ENCODE results near the gene HHIP. TPM values are rescaled to one million over a fixed set of nuclear protein-coding genes. Genes with fewer than 3 reads are reported as not detected.

HHIP gene
- polyA plus RNA-seq, 2 donors = not detected

- no peaks in the 10 kb centered on the region for H3K36me3 ChIP-seq (ENCODE audit: control insufficient read depth in 2 of 2, insufficient read depth in 2 of 2, low read length in 1 of 2)
- no peaks in the 10 kb centered on the region for H3K27me3 ChIP-seq (ENCODE audit: control insufficient read depth in 1 of 2, insufficient read depth in 2 of 2, low read length in 2 of 2)
- no peak overlapping the region for H3K4me3 ChIP-seq (ENCODE audit: low read depth in 1 of 2, low read length in 2 of 2)
- H3K4me1 ChIP-seq (ENCODE audit: control insufficient read depth in 2 of 2, insufficient read depth in 2 of 2, low read length in 1 of 2) = no peaks in the 10 kb centered on the region
- no peak overlapping the region for H3K27ac ChIP-seq (ENCODE audit: low read depth in 2 of 2, low read length in 1 of 2)
- H3K9me3 ChIP-seq (ENCODE audit: control insufficient read depth in 2 of 2, insufficient read depth in 1 of 2, low read depth in 1 of 2, low read length in 1 of 2) = no peaks in the 10 kb centered on the region
- 78 to 83% methylated on average over 6 of the region's 6 CpGs for WGBS, 2 donors
Measured at GRCh38 chr4:144634978-144635747, 10.8 kb upstream of the HHIP start.

- no peaks in the 10 kb centered on the region for H3K36me3 ChIP-seq (ENCODE audit: control insufficient read depth in 2 of 2, insufficient read depth in 2 of 2, low read length in 1 of 2)
- 54 to 60% methylated on average over 12 of the region's 12 CpGs for WGBS, 2 donors
- H3K4me1 ChIP-seq (ENCODE audit: control insufficient read depth in 2 of 2, insufficient read depth in 2 of 2, low read length in 1 of 2) = peaks cover 0 to 4% of the 10 kb centered on the region in 2 donors
- H3K4me3 ChIP-seq (ENCODE audit: low read depth in 1 of 2, low read length in 2 of 2) = no peak overlapping the region
- peaks cover 0 to 5% of the 10 kb centered on the region in 2 donors for H3K27me3 ChIP-seq (ENCODE audit: control insufficient read depth in 1 of 2, insufficient read depth in 2 of 2, low read length in 2 of 2)
- no peaks in the 10 kb centered on the region for H3K9me3 ChIP-seq (ENCODE audit: control insufficient read depth in 2 of 2, insufficient read depth in 1 of 2, low read depth in 1 of 2, low read length in 1 of 2)
- H3K27ac ChIP-seq (ENCODE audit: low read depth in 2 of 2, low read length in 1 of 2) = no peak overlapping the region
Measured at GRCh38 chr4:144644368-144645101, 1.4 kb upstream of the HHIP start.

DNA sequence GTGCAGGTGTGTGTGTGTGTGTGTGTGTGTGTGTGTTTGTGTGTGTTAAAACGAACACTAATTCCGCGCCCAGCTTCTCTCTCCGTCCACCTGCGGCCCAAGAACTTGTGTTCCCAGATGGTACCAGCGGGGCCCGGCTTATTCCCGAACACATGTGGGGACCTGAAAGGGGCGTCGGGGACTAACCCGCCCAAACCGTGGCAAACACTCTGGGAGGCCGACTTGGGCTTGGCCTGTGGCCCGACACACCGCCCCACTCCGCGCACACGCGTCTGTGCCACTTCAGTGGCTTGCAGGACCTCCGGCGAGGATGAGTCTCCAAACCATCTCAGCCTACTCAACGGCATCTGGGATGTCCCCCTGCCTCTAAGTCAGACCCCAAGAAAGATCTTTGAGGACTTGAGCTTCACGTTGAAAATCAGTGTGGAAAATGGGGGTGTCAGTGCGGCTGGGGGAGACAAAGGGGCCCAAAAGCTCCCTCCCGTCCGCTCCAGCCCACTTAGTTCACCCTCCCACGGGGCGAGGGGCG is 790 bp upstream of the HHIP start:
- peaks cover 0 to 5% of the 10 kb centered on the region in 2 donors for H3K27me3 ChIP-seq (ENCODE audit: control insufficient read depth in 1 of 2, insufficient read depth in 2 of 2, low read length in 2 of 2)
- 22 to 24% methylated on average over 26 to 29 of the region's 29 CpGs for WGBS, 2 donors
- no peaks in the 10 kb centered on the region for H3K36me3 ChIP-seq (ENCODE audit: control insufficient read depth in 2 of 2, insufficient read depth in 2 of 2, low read length in 1 of 2)

DNA sequence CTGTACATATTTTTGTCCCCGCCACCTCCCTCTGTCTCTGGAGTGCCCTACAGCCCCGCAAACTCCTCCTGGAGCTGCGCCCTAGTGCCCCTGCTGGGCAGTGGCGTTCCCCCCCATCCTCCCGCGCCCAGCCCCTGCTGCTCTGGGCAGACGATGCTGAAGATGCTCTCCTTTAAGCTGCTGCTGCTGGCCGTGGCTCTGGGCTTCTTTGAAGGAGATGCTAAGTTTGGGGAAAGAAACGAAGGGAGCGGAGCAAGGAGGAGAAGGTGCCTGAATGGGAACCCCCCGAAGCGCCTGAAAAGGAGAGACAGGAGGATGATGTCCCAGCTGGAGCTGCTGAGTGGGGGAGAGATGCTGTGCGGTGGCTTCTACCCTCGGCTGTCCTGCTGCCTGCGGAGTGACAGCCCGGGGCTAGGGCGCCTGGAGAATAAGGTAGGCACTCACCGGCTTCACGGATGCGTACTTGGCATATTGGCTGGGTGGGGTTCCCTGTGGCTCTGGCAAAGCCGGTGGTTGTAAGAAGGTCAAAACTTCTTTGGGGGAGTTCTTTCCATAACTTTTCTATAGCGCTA is 653 bp downstream of the HHIP start:
- Histone ChIP-seq H3K9me3 (ENCODE audit: control insufficient read depth in 2 of 2, insufficient read depth in 1 of 2, low read depth in 1 of 2, low read length in 1 of 2) (no peaks in the 10 kb centered on the region), H3K4me1 (ENCODE audit: control insufficient read depth in 2 of 2, insufficient read depth in 2 of 2, low read length in 1 of 2) (peaks cover 0 to 4% of the 10 kb centered on the region in 2 donors), H3K4me3 (ENCODE audit: low read depth in 1 of 2, low read length in 2 of 2) (peak overlapping the region in 1 of 2 donors; percentile 21), H3K27me3 (ENCODE audit: control insufficient read depth in 1 of 2, insufficient read depth in 2 of 2, low read length in 2 of 2) (peaks cover 0 to 5% of the 10 kb centered on the region in 2 donors), H3K27ac (ENCODE audit: low read depth in 2 of 2, low read length in 1 of 2) (no peak overlapping the region), H3K36me3 (ENCODE audit: control insufficient read depth in 2 of 2, insufficient read depth in 2 of 2, low read length in 1 of 2) (no peaks in the 10 kb centered on the region)
- WGBS, 2 donors = 2 to 3% methylated on average over 21 to 22 of the region's 22 CpGs

More for the DNA sequence above, 790 bp upstream of the HHIP start:
- no peaks in the 10 kb centered on the region for H3K9me3 ChIP-seq (ENCODE audit: control insufficient read depth in 2 of 2, insufficient read depth in 1 of 2, low read depth in 1 of 2, low read length in 1 of 2)
- H3K27ac ChIP-seq (ENCODE audit: low read depth in 2 of 2, low read length in 1 of 2) = no peak overlapping the region
- peaks cover 0 to 4% of the 10 kb centered on the region in 2 donors for H3K4me1 ChIP-seq (ENCODE audit: control insufficient read depth in 2 of 2, insufficient read depth in 2 of 2, low read length in 1 of 2)
- H3K4me3 ChIP-seq (ENCODE audit: low read depth in 1 of 2, low read length in 2 of 2) = peak overlapping the region in 1 of 2 donors; percentile 44

DNA sequence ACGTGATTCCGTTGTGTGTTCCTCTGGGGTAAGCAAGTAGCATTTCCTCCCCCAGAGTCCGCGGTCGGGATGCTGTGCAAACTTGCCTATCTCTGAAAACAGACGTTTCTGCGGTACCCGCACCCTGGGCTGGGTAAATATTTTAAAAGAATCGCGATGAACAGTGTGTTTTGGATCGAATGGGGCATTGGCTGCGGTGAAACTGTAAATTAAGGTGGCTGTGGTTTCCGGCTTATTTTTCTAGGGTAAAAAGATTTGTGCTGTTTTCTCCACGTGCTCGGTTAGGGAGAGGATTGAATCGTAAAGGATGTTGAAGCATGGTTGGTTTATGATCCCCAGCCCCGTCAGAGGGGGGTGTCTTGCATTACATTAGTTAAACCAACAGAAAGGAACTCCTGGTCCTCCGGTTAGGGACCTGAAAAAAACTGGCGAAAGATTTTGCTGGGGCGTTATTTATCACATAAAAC is 1.2 kb downstream of the HHIP start:
- H3K27ac ChIP-seq (ENCODE audit: low read depth in 2 of 2, low read length in 1 of 2) = no peak overlapping the region
- 3 to 5% methylated on average over 20 of the region's 20 CpGs for WGBS, 2 donors
- no peaks in the 10 kb centered on the region for H3K9me3 ChIP-seq (ENCODE audit: control insufficient read depth in 2 of 2, insufficient read depth in 1 of 2, low read depth in 1 of 2, low read length in 1 of 2)
- peaks cover 0 to 4% of the 10 kb centered on the region in 2 donors for H3K4me1 ChIP-seq (ENCODE audit: control insufficient read depth in 2 of 2, insufficient read depth in 2 of 2, low read length in 1 of 2)
- no peaks in the 10 kb centered on the region for H3K36me3 ChIP-seq (ENCODE audit: control insufficient read depth in 2 of 2, insufficient read depth in 2 of 2, low read length in 1 of 2)
- no peak overlapping the region for H3K4me3 ChIP-seq (ENCODE audit: low read depth in 1 of 2, low read length in 2 of 2)
- peaks cover 0 to 5% of the 10 kb centered on the region in 2 donors for H3K27me3 ChIP-seq (ENCODE audit: control insufficient read depth in 1 of 2, insufficient read depth in 2 of 2, low read length in 2 of 2)

- 27 to 35% methylated on average over 4 of the region's 4 CpGs for WGBS, 2 donors
- H3K27me3 ChIP-seq (ENCODE audit: control insufficient read depth in 1 of 2, insufficient read depth in 2 of 2, low read length in 2 of 2) = peaks cover 0 to 5% of the 10 kb centered on the region in 2 donors
- no peaks in the 10 kb centered on the region for H3K36me3 ChIP-seq (ENCODE audit: control insufficient read depth in 2 of 2, insufficient read depth in 2 of 2, low read length in 1 of 2)
- peaks cover 0 to 4% of the 10 kb centered on the region in 2 donors for H3K4me1 ChIP-seq (ENCODE audit: control insufficient read depth in 2 of 2, insufficient read depth in 2 of 2, low read length in 1 of 2)
- no peaks in the 10 kb centered on the region for H3K9me3 ChIP-seq (ENCODE audit: control insufficient read depth in 2 of 2, insufficient read depth in 1 of 2, low read depth in 1 of 2, low read length in 1 of 2)
- H3K4me3 ChIP-seq (ENCODE audit: low read depth in 1 of 2, low read length in 2 of 2) = no peak overlapping the region
- H3K27ac ChIP-seq (ENCODE audit: low read depth in 2 of 2, low read length in 1 of 2) = no peak overlapping the region
Measured at GRCh38 chr4:144647590-144647989, 1.6 kb downstream of the HHIP start.

DNA sequence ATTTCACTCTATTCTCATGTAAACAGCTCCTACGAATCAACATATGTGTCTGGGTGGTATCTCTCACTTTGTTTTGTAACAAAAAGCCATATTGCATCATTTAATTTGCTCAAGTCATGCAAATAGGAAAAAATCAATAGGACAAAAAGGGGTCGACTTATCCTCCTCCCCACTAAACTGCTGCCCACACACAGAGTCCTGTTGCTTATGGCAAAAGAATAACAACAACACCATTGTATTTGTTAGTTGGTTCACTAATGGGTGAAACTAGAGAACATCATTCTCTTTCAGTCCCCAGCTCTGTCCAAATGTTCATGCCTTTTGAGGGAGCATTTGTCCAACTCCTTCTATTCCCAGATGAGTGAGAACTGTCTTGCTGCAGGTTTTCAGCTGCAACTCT is 2.1 kb downstream of the HHIP start:
- Histone ChIP-seq H3K27me3 (ENCODE audit: control insufficient read depth in 1 of 2, insufficient read depth in 2 of 2, low read length in 2 of 2) (peaks cover 0 to 5% of the 10 kb centered on the region in 2 donors), H3K4me3 (ENCODE audit: low read depth in 1 of 2, low read length in 2 of 2) (no peak overlapping the region), H3K36me3 (ENCODE audit: control insufficient read depth in 2 of 2, insufficient read depth in 2 of 2, low read length in 1 of 2) (no peaks in the 10 kb centered on the region), H3K9me3 (ENCODE audit: control insufficient read depth in 2 of 2, insufficient read depth in 1 of 2, low read depth in 1 of 2, low read length in 1 of 2) (no peaks in the 10 kb centered on the region), H3K4me1 (ENCODE audit: control insufficient read depth in 2 of 2, insufficient read depth in 2 of 2, low read length in 1 of 2) (peaks cover 0 to 4% of the 10 kb centered on the region in 2 donors), H3K27ac (ENCODE audit: low read depth in 2 of 2, low read length in 1 of 2) (no peak overlapping the region)
- 42 to 55% methylated on average over 2 of the region's 2 CpGs for WGBS, 2 donors

DNA sequence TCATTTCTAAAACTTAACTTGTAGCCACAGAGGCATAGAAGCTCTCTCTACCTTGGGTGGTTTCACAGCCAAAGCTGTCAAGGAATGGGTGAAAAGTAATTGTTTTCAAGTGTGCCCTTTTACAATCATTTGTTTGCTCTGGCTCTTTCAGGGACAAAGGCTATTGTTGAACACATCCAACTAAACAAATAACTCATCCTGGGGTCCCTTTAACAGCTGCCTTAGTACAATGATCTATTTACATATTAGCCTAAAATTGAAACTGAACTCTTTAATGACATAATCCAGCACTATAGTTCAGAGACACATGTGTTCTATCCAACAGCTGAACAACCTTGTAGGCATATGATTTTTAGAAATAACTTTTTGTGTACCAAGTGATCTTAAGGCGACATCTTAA is 3.7 kb downstream of the HHIP start:
- Histone ChIP-seq H3K36me3 (ENCODE audit: control insufficient read depth in 2 of 2, insufficient read depth in 2 of 2, low read length in 1 of 2) (no peaks in the 10 kb centered on the region), H3K4me1 (ENCODE audit: control insufficient read depth in 2 of 2, insufficient read depth in 2 of 2, low read length in 1 of 2) (peaks cover 0 to 4% of the 10 kb centered on the region in 2 donors), H3K27me3 (ENCODE audit: control insufficient read depth in 1 of 2, insufficient read depth in 2 of 2, low read length in 2 of 2) (peaks cover 0 to 5% of the 10 kb centered on the region in 2 donors), H3K4me3 (ENCODE audit: low read depth in 1 of 2, low read length in 2 of 2) (no peak overlapping the region), H3K27ac (ENCODE audit: low read depth in 2 of 2, low read length in 1 of 2) (no peak overlapping the region), H3K9me3 (ENCODE audit: control insufficient read depth in 2 of 2, insufficient read depth in 1 of 2, low read depth in 1 of 2, low read length in 1 of 2) (no peaks in the 10 kb centered on the region)
- 87 to 91% methylated on average over 1 of the region's 1 CpG for WGBS, 2 donors

GRCh38 chr4:144650311-144651005 is 4.5 kb downstream of the HHIP start:
- WGBS, 2 donors = 85% methylated on average over 5 of the region's 5 CpGs
- Histone ChIP-seq H3K4me3 (ENCODE audit: low read depth in 1 of 2, low read length in 2 of 2) (no peak overlapping the region), H3K4me1 (ENCODE audit: control insufficient read depth in 2 of 2, insufficient read depth in 2 of 2, low read length in 1 of 2) (peaks cover 0 to 4% of the 10 kb centered on the region in 2 donors), H3K9me3 (ENCODE audit: control insufficient read depth in 2 of 2, insufficient read depth in 1 of 2, low read depth in 1 of 2, low read length in 1 of 2) (no peaks in the 10 kb centered on the region), H3K27ac (ENCODE audit: low read depth in 2 of 2, low read length in 1 of 2) (no peak overlapping the region), H3K36me3 (ENCODE audit: control insufficient read depth in 2 of 2, insufficient read depth in 2 of 2, low read length in 1 of 2) (no peaks in the 10 kb centered on the region), H3K27me3 (ENCODE audit: control insufficient read depth in 1 of 2, insufficient read depth in 2 of 2, low read length in 2 of 2) (peaks cover 0 to 3% of the 10 kb centered on the region in 2 donors)
